ENCODE data around the gene STAC3.

The STAC3 gene

GRCh38 chr12:57241402-57242310 is 9.3 kb downstream of the STAC3 start:
- H3K27ac Mint-ChIP-seq = no peak overlapping the region
- peaks cover 63% of the 10 kb centered on the region for H3K4me1 Mint-ChIP-seq
- peak overlapping the region; percentile 33 for H3K4me3 Mint-ChIP-seq
- H3K36me3 Mint-ChIP-seq = peaks cover 2% of the 10 kb centered on the region
- no peaks in the 10 kb centered on the region for H3K9me3 Mint-ChIP-seq
- peaks cover 25% of the 10 kb centered on the region for H3K27me3 Mint-ChIP-seq

GRCh38 chr12:57240926-57241401 is 10.0 kb downstream of the STAC3 start:
- H3K36me3 Mint-ChIP-seq = peaks cover 2% of the 10 kb centered on the region
- H3K27ac Mint-ChIP-seq = peak overlapping the region; percentile 96
- H3K9me3 Mint-ChIP-seq = no peaks in the 10 kb centered on the region
- peaks cover 25% of the 10 kb centered on the region for H3K27me3 Mint-ChIP-seq
- peak overlapping the region; percentile 89 for H3K4me3 Mint-ChIP-seq
- peaks cover 70% of the 10 kb centered on the region for H3K4me1 Mint-ChIP-seq

GRCh38 chr12:57240066-57240921 is 10.7 kb downstream of the STAC3 start:
- Mint-ChIP-seq H3K27ac (peak overlapping the region; percentile 96), H3K4me3 (peak overlapping the region; percentile 89), H3K4me1 (peaks cover 73% of the 10 kb centered on the region), H3K36me3 (peaks cover 2% of the 10 kb centered on the region), H3K27me3 (peaks cover 25% of the 10 kb centered on the region), H3K9me3 (no peaks in the 10 kb centered on the region)

- peaks cover 73% of the 10 kb centered on the region for H3K4me1 Mint-ChIP-seq
- peak overlapping the region; percentile 89 for H3K4me3 Mint-ChIP-seq
- H3K36me3 Mint-ChIP-seq = peaks cover 2% of the 10 kb centered on the region
- H3K27ac Mint-ChIP-seq = peak overlapping the region; percentile 57
- peaks cover 25% of the 10 kb centered on the region for H3K27me3 Mint-ChIP-seq
- no peaks in the 10 kb centered on the region for H3K9me3 Mint-ChIP-seq
Measured at GRCh38 chr12:57239587-57240065, 11.4 kb downstream of the STAC3 start.

- Mint-ChIP-seq H3K9me3 (no peaks in the 10 kb centered on the region), H3K27ac (peak overlapping the region; percentile 57), H3K27me3 (peaks cover 25% of the 10 kb centered on the region), H3K4me1 (peaks cover 71% of the 10 kb centered on the region), H3K4me3 (peak overlapping the region; percentile 89), H3K36me3 (peaks cover 7% of the 10 kb centered on the region)
Measured at GRCh38 chr12:57238854-57239554, 12.0 kb downstream of the STAC3 start.

- Mint-ChIP-seq H3K4me1 (peaks cover 63% of the 10 kb centered on the region), H3K4me3 (peak overlapping the region; percentile 89), H3K27me3 (peaks cover 22% of the 10 kb centered on the region), H3K36me3 (peaks cover 11% of the 10 kb centered on the region), H3K27ac (no peak overlapping the region), H3K9me3 (no peaks in the 10 kb centered on the region)
Measured at GRCh38 chr12:57237932-57238853, 12.8 kb downstream of the STAC3 start.

GRCh38 chr12:57237596-57237931 is 13.4 kb downstream of the STAC3 start:
- peaks cover 12% of the 10 kb centered on the region for H3K36me3 Mint-ChIP-seq
- peaks cover 21% of the 10 kb centered on the region for H3K27me3 Mint-ChIP-seq
- peak overlapping the region; percentile 86 for H3K4me3 Mint-ChIP-seq
- peaks cover 57% of the 10 kb centered on the region for H3K4me1 Mint-ChIP-seq
- H3K9me3 Mint-ChIP-seq = no peaks in the 10 kb centered on the region
- H3K27ac Mint-ChIP-seq = peak overlapping the region; percentile 55

GRCh38 chr12:57236925-57237595 is 13.9 kb downstream of the STAC3 start:
- Mint-ChIP-seq H3K36me3 (peaks cover 12% of the 10 kb centered on the region), H3K4me1 (peaks cover 54% of the 10 kb centered on the region), H3K9me3 (no peaks in the 10 kb centered on the region), H3K4me3 (peak overlapping the region; percentile 86), H3K27me3 (peaks cover 19% of the 10 kb centered on the region), H3K27ac (peak overlapping the region; percentile 17)

- peaks cover 12% of the 10 kb centered on the region for H3K36me3 Mint-ChIP-seq
- H3K27ac Mint-ChIP-seq = peak overlapping the region; percentile 17
- H3K9me3 Mint-ChIP-seq = no peaks in the 10 kb centered on the region
- peaks cover 47% of the 10 kb centered on the region for H3K4me1 Mint-ChIP-seq
- H3K27me3 Mint-ChIP-seq = peaks cover 14% of the 10 kb centered on the region
- no peak overlapping the region for H3K4me3 Mint-ChIP-seq
Measured at GRCh38 chr12:57236201-57236924, 14.6 kb downstream of the STAC3 start.

GRCh38 chr12:57235728-57236131 is 15.3 kb downstream of the STAC3 start:
- H3K4me1 Mint-ChIP-seq = peaks cover 41% of the 10 kb centered on the region
- no peaks in the 10 kb centered on the region for H3K9me3 Mint-ChIP-seq
- H3K27me3 Mint-ChIP-seq = peaks cover 13% of the 10 kb centered on the region
- H3K4me3 Mint-ChIP-seq = no peak overlapping the region
- no peak overlapping the region for H3K27ac Mint-ChIP-seq
- peaks cover 13% of the 10 kb centered on the region for H3K36me3 Mint-ChIP-seq

- peaks cover 41% of the 10 kb centered on the region for H3K4me1 Mint-ChIP-seq
- H3K9me3 Mint-ChIP-seq = no peaks in the 10 kb centered on the region
- no peak overlapping the region for H3K27ac Mint-ChIP-seq
- H3K36me3 Mint-ChIP-seq = peaks cover 18% of the 10 kb centered on the region
- H3K27me3 Mint-ChIP-seq = peaks cover 13% of the 10 kb centered on the region
- no peak overlapping the region for H3K4me3 Mint-ChIP-seq
Measured at GRCh38 chr12:57235017-57235727, 15.8 kb downstream of the STAC3 start.

GRCh38 chr12:57234571-57235016 is 16.4 kb downstream of the STAC3 start:
- H3K9me3 Mint-ChIP-seq = no peaks in the 10 kb centered on the region
- H3K27ac Mint-ChIP-seq = no peak overlapping the region
- peaks cover 43% of the 10 kb centered on the region for H3K4me1 Mint-ChIP-seq
- peak overlapping the region; percentile 36 for H3K4me3 Mint-ChIP-seq
- peaks cover 21% of the 10 kb centered on the region for H3K36me3 Mint-ChIP-seq
- peaks cover 13% of the 10 kb centered on the region for H3K27me3 Mint-ChIP-seq

- Mint-ChIP-seq H3K36me3 (peaks cover 21% of the 10 kb centered on the region), H3K9me3 (no peaks in the 10 kb centered on the region), H3K27me3 (peaks cover 13% of the 10 kb centered on the region), H3K4me3 (peak overlapping the region; percentile 36), H3K27ac (no peak overlapping the region), H3K4me1 (peaks cover 43% of the 10 kb centered on the region)
Measured at GRCh38 chr12:57234233-57234570, 16.8 kb downstream of the STAC3 start.
